A673 (cell line): ENCODE data around the gene CHPF2. TPM values are rescaled to one million over a fixed set of nuclear protein-coding genes. Genes with fewer than 3 reads are reported as not detected.

Source experiments
- BruUV-seq: library from RNA; stranded (reverse); fragments of 400-500 nt; replicated peaks from 2 replicates; lab custom pipeline; 2021; lab: Mats Ljungman, UMichigan
- CTCF ChIA-PET: fragments of 300-600 bp; sonication (Branson Sonifier 250); formaldehyde crosslinking; loops from one replicate; lab custom pipeline; 2022; ENCODE audit warnings: antibody characterized with exemption; lab: Charles Lee
- POLR2A ChIA-PET: fragments of 300-600 bp; sonication (Branson Sonifier 250); formaldehyde crosslinking; loops from one replicate; lab custom pipeline; 2022; ENCODE audit warnings: antibody characterized with exemption; ENCODE audit not compliant: low non-redundant PET; lab: Charles Lee
- DNase-seq: peaks from one replicate; pipeline ENCODE4 v3.0.0-alpha.2; 2015; ENCODE audit warnings: low spot score
- H3K27ac ChIP-seq: fragments of 200-600 bp; sonication (generic); 2 replicates; pipeline ENCODE4 v1.5.1; 2016; ENCODE audit warnings: mixed run types, low read depth, mild to moderate bottlenecking, mixed read lengths, antibody characterized with exemption, low read length; ENCODE audit not compliant: poor library complexity, severe bottlenecking
- H3K27me3 ChIP-seq: fragments of 200-600 bp; sonication (generic); replicated peaks from 2 replicates; pipeline ENCODE4 v1.6.1; 2017; ENCODE audit warnings: mixed run types, low read depth, mild to moderate bottlenecking, mixed read lengths, antibody characterized with exemption, low read length; ENCODE audit not compliant: insufficient read depth, poor library complexity
- H3K36me3 ChIP-seq: fragments of 200-600 bp; sonication (generic); 2 replicates; pipeline ENCODE4 v1.6.1; 2016; ENCODE audit warnings: mixed run types, mild to moderate bottlenecking, mixed read lengths, antibody characterized with exemption, low read length; ENCODE audit not compliant: insufficient read depth, poor library complexity, severe bottlenecking
- H3K4me1 ChIP-seq: fragments of 200-600 bp; sonication (generic); 2 replicates; pipeline ENCODE4 v1.6.1; 2017; ENCODE audit warnings: mixed run types, mild to moderate bottlenecking, mixed read lengths, antibody characterized with exemption, low read length; ENCODE audit not compliant: insufficient read depth, poor library complexity, severe bottlenecking
- H3K4me3 ChIP-seq: fragments of 200-600 bp; sonication (generic); 2 replicates; pipeline ENCODE4 v1.5.1; 2016; ENCODE audit warnings: low read depth, mixed run types, mild to moderate bottlenecking, mixed read lengths, low read length; ENCODE audit not compliant: poor library complexity, severe bottlenecking
- H3K9me3 ChIP-seq: fragments of 200-600 bp; sonication (generic); 2 replicates; pipeline ENCODE4 v1.6.1; 2016; ENCODE audit warnings: mixed run types, low read depth, mild to moderate bottlenecking, mixed read lengths, antibody characterized with exemption, low read length; ENCODE audit not compliant: poor library complexity, severe bottlenecking
- CTCF ChIP-seq: fragments of 300-800, 200-600 bp; sonication (generic); conservative IDR thresholded peaks from 2 replicates; pipeline ENCODE4 v1.5.1; 2017; ENCODE audit warnings: low read depth, mild to moderate bottlenecking, antibody characterized with exemption, low read length, moderate library complexity, mixed read lengths
- EZH2 ChIP-seq: fragments of 200-600 bp; sonication (generic); IDR thresholded peaks from 2 replicates; pipeline ENCODE4 v1.6.1; 2017; ENCODE audit warnings: borderline replicate concordance, low read depth, mild to moderate bottlenecking, mixed read lengths, antibody characterized with exemption, low read length; ENCODE audit not compliant: poor library complexity, severe bottlenecking
- intact Hi-C: fragments of 100-400 bp; cut with micrococcal nuclease; formaldehyde crosslinking; loops from one replicate; pipeline ENCODE4 v1.10.0; 2022; ENCODE audit not compliant: unreplicated experiment
- total RNA-seq: library from RNA; stranded (reverse); gene quantifications from 2 replicates; pipeline ENCODE4 v1.2.3, GENCODE V29; 2021

The CHPF2 gene
- total RNA-seq, 1 experiment from 2014 or later: 27.1 TPM

- Histone ChIP-seq H3K36me3 (no peaks in the 10 kb centered on the region), H3K4me3 (no peak overlapping the region), H3K4me1 (peaks cover 8% of the 10 kb centered on the region), H3K9me3 (no peaks in the 10 kb centered on the region), H3K27me3 (no peaks in the 10 kb centered on the region), H3K27ac (no peak overlapping the region)
- intact Hi-C loops: no loop called here
- ChIA-PET POLR2A (no interaction called here), CTCF (no interaction called here)
- no TSS peak for BruUV-seq
- TF ChIP-seq CTCF (no peak), EZH2 (no peak)
- DNase-seq: no peak
Measured at GRCh38 chr7:151269511-151269910, 37.2 kb downstream of the CHPF2 start.

- ChIA-PET CTCF (no interaction called here), POLR2A (no interaction called here)
- BruUV-seq: no TSS peak
- H3K27ac ChIP-seq: no peak overlapping the region
- intact Hi-C loops: no loop called here
- no peak overlapping the region for H3K4me3 ChIP-seq
- no peaks in the 10 kb centered on the region for H3K27me3 ChIP-seq
- H3K36me3 ChIP-seq: no peaks in the 10 kb centered on the region
- H3K9me3 ChIP-seq: no peaks in the 10 kb centered on the region
- H3K4me1 ChIP-seq: peaks cover 15% of the 10 kb centered on the region
- peak; percentile 63 for DNase-seq
- TF ChIP-seq CTCF (no peak), EZH2 (no peak)
Measured at GRCh38 chr7:151271699-151272355, 39.5 kb downstream of the CHPF2 start.

- no peaks in the 10 kb centered on the region for H3K27me3 ChIP-seq
- BruUV-seq: no TSS peak
- no peaks in the 10 kb centered on the region for H3K9me3 ChIP-seq
- peaks cover 15% of the 10 kb centered on the region for H3K4me1 ChIP-seq
- TF ChIP-seq CTCF (no peak), EZH2 (no peak)
- intact Hi-C loops: no loop called here
- no peak overlapping the region for H3K27ac ChIP-seq
- DNase-seq: no peak
- CTCF ChIA-PET: no interaction called here
- H3K36me3 ChIP-seq: no peaks in the 10 kb centered on the region
- no peak overlapping the region for H3K4me3 ChIP-seq
- POLR2A ChIA-PET: no interaction called here
Measured at GRCh38 chr7:151272405-151272804, 40.1 kb downstream of the CHPF2 start.
